Smooth muscle cell (in vitro differentiated cells): ENCODE measurements around the gene PIGV. TPM values are rescaled to one million over a fixed set of nuclear protein-coding genes. Genes with fewer than 3 reads are reported as not detected.

Experiments
- DNase-seq: peaks from one replicate; lab custom pipeline; 2025; ENCODE audit not compliant: unreplicated experiment; lab: John Stamatoyannopoulos, UW
- H2AFZ ChIP-seq: fragments of 200-600 bp; sonication (generic); 2 replicates; pipeline ENCODE4 v1.6.0; 2016; ENCODE audit warnings: antibody characterized with exemption, low read depth, mild to moderate bottlenecking
- H3F3A ChIP-seq: fragments of 200-600 bp; sonication (generic); 2 replicates; pipeline ENCODE4 v1.6.0; 2017; ENCODE audit warnings: antibody characterized with exemption, low read depth
- H3K27ac ChIP-seq: fragments of 200-600 bp; sonication (generic); 2 replicates; pipeline ENCODE4 v1.5.1; 2016; ENCODE audit warnings: low read depth, mild to moderate bottlenecking
- H3K27me3 ChIP-seq: fragments of 200-600 bp; sonication (generic); 2 replicates; pipeline ENCODE4 v1.6.1; 2016; ENCODE audit warnings: low read depth, mild to moderate bottlenecking
- H3K36me3 ChIP-seq: fragments of 200-600 bp; sonication (generic); 2 replicates; pipeline ENCODE4 v1.5.1; 2016; ENCODE audit warnings: low read depth
- H3K4me1 ChIP-seq: fragments of 200-600 bp; sonication (generic); 2 replicates; pipeline ENCODE4 v1.5.1; 2016; ENCODE audit warnings: low read depth
- H3K4me2 ChIP-seq: fragments of 200-600 bp; sonication (generic); 2 replicates; pipeline ENCODE4 v1.6.0; 2016; ENCODE audit warnings: mild to moderate bottlenecking
- H3K4me3 ChIP-seq: fragments of 200-600 bp; sonication (generic); 2 replicates; pipeline ENCODE4 v1.5.1; 2016; ENCODE audit warnings: mild to moderate bottlenecking
- H3K79me2 ChIP-seq: fragments of 200-600 bp; sonication (generic); 2 replicates; pipeline ENCODE4 v1.6.0; 2016; ENCODE audit warnings: low read depth, mild to moderate bottlenecking
- H3K9ac ChIP-seq: fragments of 200-600 bp; sonication (generic); 2 replicates; pipeline ENCODE4 v1.6.0; 2016; ENCODE audit warnings: low read depth
- H3K9me3 ChIP-seq: fragments of 200-600 bp; sonication (generic); replicated peaks from 2 replicates; pipeline ENCODE4 v1.5.1; 2016; ENCODE audit warnings: low read depth
- H4K20me1 ChIP-seq: fragments of 200-600 bp; sonication (generic); 2 replicates; pipeline ENCODE4 v1.6.0; 2016; ENCODE audit warnings: low read depth
- CTCF ChIP-seq: fragments of 200-600 bp; sonication (generic); IDR thresholded peaks from 2 replicates; pipeline ENCODE4 v1.5.1; 2017; ENCODE audit warnings: borderline replicate concordance, mild to moderate bottlenecking, antibody characterized with exemption; ENCODE audit not compliant: insufficient read depth, poor library complexity, severe bottlenecking
- WGBS: methylation state at CpG from one replicate; pipeline ENCODE4 v1.1.7; 2016; ENCODE audit warnings: low lambda C conversion rate; 5-methylcytosine and 5-hydroxymethylcytosine counted together
- polyA plus RNA-seq: library from polyadenylated mRNA; unstranded; fragments of >200 nt; fragmentation: Nextera tagmentation; extraction: Ambion mirVana; gene quantifications from 2 replicates; pipeline ENCODE4 v1.2.1, GENCODE V29; 2016
- total RNA-seq: library from RNA; depleted of rRNA; stranded (reverse); fragments of >200 nt; gene quantifications from 2 replicates; pipeline ENCODE4 v1.2.3, GENCODE V29; 2014

Gene PIGV
- total and polyA plus RNA-seq, 2 experiments from 2014 or later, result 8.7 to 9.9 TPM

DNA sequence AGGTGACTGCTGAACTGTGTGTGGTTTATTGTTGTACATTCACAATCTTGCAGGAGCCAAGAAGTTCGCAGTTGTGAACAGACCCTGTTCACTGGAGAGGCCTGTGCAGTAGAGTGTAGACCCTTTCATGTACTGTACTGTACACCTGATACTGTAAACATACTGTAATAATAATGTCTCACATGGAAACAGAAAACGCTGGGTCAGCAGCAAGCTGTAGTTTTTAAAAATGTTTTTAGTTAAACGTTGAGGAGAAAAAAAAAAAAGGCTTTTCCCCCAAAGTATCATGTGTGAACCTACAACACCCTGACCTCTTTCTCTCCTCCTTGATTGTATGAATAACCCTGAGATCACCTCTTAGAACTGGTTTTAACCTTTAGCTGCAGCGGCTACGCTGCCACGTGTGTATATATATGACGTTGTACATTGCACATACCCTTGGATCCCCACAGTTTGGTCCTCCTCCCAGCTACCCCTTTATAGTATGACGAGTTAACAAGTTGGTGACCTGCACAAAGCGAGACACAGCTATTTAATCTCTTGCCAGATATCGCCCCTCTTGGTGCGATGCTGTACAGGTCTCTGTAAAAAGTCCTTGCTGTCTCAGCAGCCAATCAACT, 6.4 kb upstream of the PIGV start:
- H4K20me1 ChIP-seq, result peaks cover 49% of the 10 kb centered on the region
- H3K4me3 ChIP-seq, result no peak overlapping the region
- 94% methylated on average over 11 of the region's 11 CpGs for WGBS
- peaks cover 29% of the 10 kb centered on the region for H3K79me2 ChIP-seq
- H2AFZ ChIP-seq, result no peak overlapping the region
- no peak overlapping the region for H3K27ac ChIP-seq
- H3K4me1 ChIP-seq, result peaks cover 11% of the 10 kb centered on the region
- DNase-seq, result no peak
- no peak overlapping the region for H3K9ac ChIP-seq
- no peak overlapping the region for H3K4me2 ChIP-seq
- no peaks in the 10 kb centered on the region for H3K9me3 ChIP-seq
- peaks cover 36% of the 10 kb centered on the region for H3F3A ChIP-seq
- H3K36me3 ChIP-seq, result peaks cover 17% of the 10 kb centered on the region
- H3K27me3 ChIP-seq, result no peaks in the 10 kb centered on the region
- no peak for TF ChIP-seq CTCF

- no peaks in the 10 kb centered on the region for H3K9me3 ChIP-seq
- H3K27me3 ChIP-seq, result no peaks in the 10 kb centered on the region
- WGBS, result 82% methylated on average over 3 of the region's 3 CpGs
- H3K36me3 ChIP-seq, result peaks cover 6% of the 10 kb centered on the region
- H3K9ac ChIP-seq, result no peak overlapping the region
- no peak overlapping the region for H2AFZ ChIP-seq
- no peak for TF ChIP-seq CTCF
- peaks cover 44% of the 10 kb centered on the region for H3F3A ChIP-seq
- peaks cover 17% of the 10 kb centered on the region for H3K79me2 ChIP-seq
- peaks cover 42% of the 10 kb centered on the region for H4K20me1 ChIP-seq
- no peak for DNase-seq
- H3K4me2 ChIP-seq, result no peak overlapping the region
- H3K4me3 ChIP-seq, result no peak overlapping the region
- peak overlapping the region; percentile 95 for H3K27ac ChIP-seq
- peaks cover 22% of the 10 kb centered on the region for H3K4me1 ChIP-seq
These were observed 5.1 kb upstream of the PIGV start for GRCh38 chr1:26782521-26783212.

- Histone ChIP-seq H3K4me3 (no peak overlapping the region), H2AFZ (no peak overlapping the region), H3F3A (peaks cover 44% of the 10 kb centered on the region), H3K27ac (peak overlapping the region; percentile 95), H3K36me3 (peaks cover 3% of the 10 kb centered on the region), H3K9me3 (no peaks in the 10 kb centered on the region), H4K20me1 (peaks cover 39% of the 10 kb centered on the region), H3K4me1 (peaks cover 22% of the 10 kb centered on the region), H3K79me2 (peaks cover 8% of the 10 kb centered on the region), H3K4me2 (no peak overlapping the region), H3K27me3 (no peaks in the 10 kb centered on the region), H3K9ac (no peak overlapping the region)
- TF ChIP-seq CTCF, result no peak
- DNase-seq, result no peak
- WGBS, result 94% methylated on average over 5 of the region's 5 CpGs
These were observed 4.1 kb upstream of the PIGV start for GRCh38 chr1:26783646-26784022.
